WERI-Rb-1 (cell line): ENCODE data around the gene PCID2.

ENCODE experiments used
- DNase-seq: peaks from one replicate; pipeline ENCODE4 v3.0.0-alpha.2; 2020
- H3K27ac ChIP-seq: fragments of 250-450 bp; sonication (Bioruptor Pico); 2 replicates; pipeline ENCODE4 v1.5.1; 2020; ENCODE audit warnings: mild to moderate bottlenecking, moderate library complexity
- H3K27me3 ChIP-seq: fragments of 250-450 bp; sonication (Bioruptor Pico); 2 replicates; pipeline ENCODE4 v1.5.1; 2021; ENCODE audit warnings: mild to moderate bottlenecking, low read depth, moderate library complexity; ENCODE audit not compliant: insufficient read depth, severe bottlenecking
- H3K36me3 ChIP-seq: fragments of 250-450 bp; sonication (Bioruptor Pico); 2 replicates; pipeline ENCODE4 v1.5.1; 2020; ENCODE audit warnings: mild to moderate bottlenecking, moderate library complexity
- H3K4me3 ChIP-seq: 2 replicates; pipeline ENCODE4 v1.5.1; 2011; ENCODE audit warnings: low read depth, mild to moderate bottlenecking, control low read depth, low read length
- H3K9me3 ChIP-seq: fragments of 250-450 bp; sonication (Bioruptor Pico); 2 replicates; pipeline ENCODE4 v1.5.1; 2021; ENCODE audit warnings: mild to moderate bottlenecking, moderate library complexity; ENCODE audit not compliant: severe bottlenecking
- CTCF ChIP-seq: IDR thresholded peaks from 2 replicates; pipeline ENCODE4 v1.5.1; 2011; ENCODE audit warnings: low read depth, mild to moderate bottlenecking, control low read depth, inconsistent platforms, low read length

The PCID2 gene

GRCh38 chr13:113202912-113203311 lies 5.6 kb downstream of the PCID2 start:
- H3K9me3 ChIP-seq, result no peaks in the 10 kb centered on the region
- TF ChIP-seq CTCF, result no peak
- DNase-seq, result no peak
- no peak overlapping the region for H3K4me3 ChIP-seq
- H3K36me3 ChIP-seq, result peaks cover 87% of the 10 kb centered on the region
- no peaks in the 10 kb centered on the region for H3K27me3 ChIP-seq
- H3K27ac ChIP-seq, result no peak overlapping the region

- DNase-seq, result no peak
- H3K27ac ChIP-seq, result no peak overlapping the region
Measured at GRCh38 chr13:113201815-113202214, 6.7 kb downstream of the PCID2 start.

GRCh38 chr13:113196970-113197737 lies 11.3 kb downstream of the PCID2 start:
- Histone ChIP-seq H3K9me3 (no peaks in the 10 kb centered on the region), H3K27me3 (no peaks in the 10 kb centered on the region), H3K4me3 (no peak overlapping the region), H3K27ac (no peak overlapping the region), H3K36me3 (peaks cover 95% of the 10 kb centered on the region)
- no peak for DNase-seq
- TF ChIP-seq CTCF, result no peak

More at GRCh38 chr13:113201815-113202214, 6.7 kb downstream of the PCID2 start:
- TF ChIP-seq CTCF, result no peak
- H3K27me3 ChIP-seq, result no peaks in the 10 kb centered on the region
- H3K9me3 ChIP-seq, result no peaks in the 10 kb centered on the region
- no peak overlapping the region for H3K4me3 ChIP-seq
- H3K36me3 ChIP-seq, result peaks cover 89% of the 10 kb centered on the region

- no peak for DNase-seq
- H3K9me3 ChIP-seq, result no peaks in the 10 kb centered on the region
- no peak overlapping the region for H3K27ac ChIP-seq
- no peak for TF ChIP-seq CTCF
- H3K4me3 ChIP-seq, result no peak overlapping the region
- H3K36me3 ChIP-seq, result peaks cover 100% of the 10 kb centered on the region
- no peaks in the 10 kb centered on the region for H3K27me3 ChIP-seq
Measured at GRCh38 chr13:113195360-113195759, 13.1 kb downstream of the PCID2 start.

- Histone ChIP-seq H3K9me3 (no peaks in the 10 kb centered on the region), H3K27ac (no peak overlapping the region), H3K36me3 (peaks cover 98% of the 10 kb centered on the region), H3K4me3 (no peak overlapping the region), H3K27me3 (no peaks in the 10 kb centered on the region)
- no peak for DNase-seq
- TF ChIP-seq CTCF, result no peak
Measured at GRCh38 chr13:113192902-113193301, 15.6 kb downstream of the PCID2 start.

GRCh38 chr13:113192279-113192678 lies 16.2 kb downstream of the PCID2 start:
- no peak overlapping the region for H3K4me3 ChIP-seq
- no peak for TF ChIP-seq CTCF
- no peaks in the 10 kb centered on the region for H3K27me3 ChIP-seq
- DNase-seq, result no peak
- peaks cover 98% of the 10 kb centered on the region for H3K36me3 ChIP-seq
- no peak overlapping the region for H3K27ac ChIP-seq
- no peaks in the 10 kb centered on the region for H3K9me3 ChIP-seq
